Mucosa of descending colon (tissue), 3 donors: ENCODE measurements around the gene SPATA25. TPM values are rescaled to one million over a fixed set of nuclear protein-coding genes. Genes with fewer than 3 reads are reported as not detected.

Experiments used
- ATAC-seq: fragments of 200-7000 bp; cut with Tn5 transposase; one replicate; pipeline ENCODE4 v1.9.1; 2020; ENCODE audit warnings: mild to moderate bottlenecking, moderate library complexity
- DNase-seq, 3 donors: peaks; one replicate each; pipeline ENCODE4 v3.0.0-alpha.2; 2020
- H3K36me3 ChIP-seq: fragments of 200-600 bp; one replicate; pipeline ENCODE4 v1.8.0; 2021; ENCODE audit warnings: low read depth, mild to moderate bottlenecking
- H3K4me1 ChIP-seq: fragments of 200-600 bp; one replicate; pipeline ENCODE4 v1.8.0; 2021; ENCODE audit warnings: low read depth, mild to moderate bottlenecking
- H3K4me3 ChIP-seq: fragments of 200-600 bp; one replicate; pipeline ENCODE4 v1.8.0; 2021; ENCODE audit warnings: mild to moderate bottlenecking
- H3K9me3 ChIP-seq: fragments of 200-600 bp; one replicate; pipeline ENCODE4 v1.8.0; 2021; ENCODE audit warnings: mild to moderate bottlenecking
- CTCF ChIP-seq: fragments of 200-600 bp; IDR thresholded peaks from one replicate; pipeline ENCODE4 v1.8.0; 2022; ENCODE audit warnings: antibody characterized with exemption, mild to moderate bottlenecking
- intact Hi-C, 2 donors: fragments of 100-400 bp; cut with DNase I in 1 of 2; cut with micrococcal nuclease in 1 of 2; formaldehyde crosslinking; loops; one replicate each; pipeline versions ENCODE4 v1.11.0 to v1.11.1; 2022; cut with DNase I, micrococcal nuclease
- total RNA-seq, 3 donors: library from RNA; stranded (reverse); fragmentation: NEBNext Ultra II Directional in 2 of 3; extraction: Animal tissue kit (Norgen Biotek cat#: 25700) in 2 of 3; gene quantifications; one replicate each; pipeline versions ENCODE4 v1.2.1 to v1.2.4, GENCODE V29; 2021 to 2023
- donor health status: DM: no; HTN: no; CAD: no; lungs with moderate emphysema.
- donor health status: DM: no; HTN: no; CAD: no.
- donor health status: DM: no; HTN: yes; CAD: no.

Gene SPATA25
- total RNA-seq, 3 donors from 2014 or later, result 3.9 to 6.0 (median 4.1) TPM

- H3K36me3 ChIP-seq, result no peaks in the 10 kb centered on the region
- H3K4me1 ChIP-seq, result peaks cover 19% of the 10 kb centered on the region
- intact Hi-C loops, result no loop called here
- DNase-seq (peak; percentile 56 to 82 (median 71)), ATAC-seq (peak; percentile 6)
- no peak for TF ChIP-seq CTCF
- H3K9me3 ChIP-seq, result no peaks in the 10 kb centered on the region
- H3K4me3 ChIP-seq, result no peak within 1 kb of the TSS
These were observed 24.3 kb upstream of the SPATA25 start, which contains the start of gene PLTP for GRCh38 chr20:45911486-45912343. Gene PLTP, minus strand, starts transcription at chr20:45912155. Its CDS starts 703 bp downstream, at chr20:45911452.

GRCh38 chr20:45910670-45911485, 23.5 kb upstream of the SPATA25 start:
- Histone ChIP-seq H3K4me1 (peaks cover 19% of the 10 kb centered on the region), H3K36me3 (no peaks in the 10 kb centered on the region), H3K4me3 (no peak overlapping the region), H3K9me3 (no peaks in the 10 kb centered on the region)
- peak; percentile 91 for ATAC-seq
- DNase-seq, result peak; percentile 97 to 98 (median 97)
- intact Hi-C loops, result no loop called here
- no peak for TF ChIP-seq CTCF

- ATAC-seq (no peak), DNase-seq (no peak)
- no peak for TF ChIP-seq CTCF
- Histone ChIP-seq H3K4me3 (no peak overlapping the region), H3K36me3 (no peaks in the 10 kb centered on the region), H3K4me1 (peaks cover 19% of the 10 kb centered on the region), H3K9me3 (no peaks in the 10 kb centered on the region)
- intact Hi-C loops, result no loop called here
These were observed 22.6 kb upstream of the SPATA25 start for GRCh38 chr20:45909817-45910669.

GRCh38 chr20:45909336-45909808, 21.9 kb upstream of the SPATA25 start:
- Histone ChIP-seq H3K36me3 (no peaks in the 10 kb centered on the region), H3K4me3 (no peak overlapping the region), H3K9me3 (no peaks in the 10 kb centered on the region), H3K4me1 (peaks cover 15% of the 10 kb centered on the region)
- TF ChIP-seq CTCF, result no peak
- intact Hi-C loops, result no loop called here
- no peak for ATAC-seq
- no peak for DNase-seq

GRCh38 chr20:45908084-45908483, 20.7 kb upstream of the SPATA25 start:
- ATAC-seq (no peak), DNase-seq (no peak)
- intact Hi-C loops, result no loop called here
- no peak overlapping the region for H3K4me3 ChIP-seq
- H3K4me1 ChIP-seq, result peaks cover 15% of the 10 kb centered on the region
- H3K9me3 ChIP-seq, result no peaks in the 10 kb centered on the region
- TF ChIP-seq CTCF, result no peak
- no peaks in the 10 kb centered on the region for H3K36me3 ChIP-seq
